ENCODE results near the gene SNUPN. TPM values are rescaled to one million over a fixed set of nuclear protein-coding genes. Genes with fewer than 3 reads are reported as not detected.
A peak's percentile ranks its signal among the peaks of the same experiment; 100 is the strongest.

The SNUPN gene
- total RNA-seq, 1 donor from 2014 or later = 16.1 TPM

DNA sequence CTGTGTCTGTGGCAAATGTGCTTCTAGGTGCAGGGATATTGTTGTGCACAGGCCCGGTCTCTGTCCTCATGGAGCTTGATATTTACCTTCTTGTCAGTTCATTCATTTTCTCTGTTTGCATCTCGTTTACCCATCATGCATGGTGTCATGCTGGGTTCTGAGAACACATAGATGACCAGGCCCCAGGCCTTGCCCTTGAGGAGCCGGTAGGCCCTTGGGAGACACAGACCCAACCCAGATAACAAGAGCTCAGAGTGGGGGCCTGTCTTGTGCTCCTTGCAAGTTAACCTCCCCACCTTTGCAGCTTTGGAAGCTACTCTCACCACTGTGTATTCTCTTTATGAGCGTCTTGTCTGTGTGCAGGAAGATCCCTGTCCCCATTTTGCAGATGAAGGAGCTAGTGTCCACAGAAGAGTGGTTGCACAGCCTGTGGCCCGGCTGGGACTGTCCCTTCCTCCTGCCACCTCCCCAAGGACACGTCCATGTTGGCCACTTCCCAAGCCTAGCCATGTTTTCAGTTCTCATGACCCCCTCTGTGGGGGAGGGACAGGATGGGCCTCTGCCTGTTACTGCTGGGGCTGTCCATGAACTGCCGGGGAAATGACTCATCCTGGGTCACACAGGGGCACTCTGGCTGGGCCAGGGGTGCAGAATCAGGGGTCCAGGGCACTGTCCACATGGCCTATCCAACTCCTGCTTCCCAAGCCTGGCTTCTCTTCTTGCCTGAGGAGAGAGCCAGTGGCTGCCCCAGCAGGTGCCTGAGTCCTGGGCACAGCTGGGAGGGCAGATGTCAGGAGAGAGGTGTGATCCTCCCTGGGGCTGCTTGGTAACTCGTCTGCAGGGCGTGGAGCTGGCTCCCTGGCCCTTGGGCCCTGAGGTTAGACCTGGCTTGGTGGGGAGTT lies 25.6 kb upstream of the SNUPN start:
- Histone ChIP-seq H3K36me3 (ENCODE audit: control insufficient read depth, insufficient read depth, low read length) (peaks cover 35% of the 10 kb centered on the region), H3K27me3 (ENCODE audit: control insufficient read depth, insufficient read depth, low read length) (no peaks in the 10 kb centered on the region), H3K4me3 (ENCODE audit: low read depth, low read length) (peak overlapping the region; percentile 90)
- DNase-seq (ENCODE audit: low read depth) (no peak), FAIRE-seq (no peak)
- TF ChIP-seq, protein P1, sequence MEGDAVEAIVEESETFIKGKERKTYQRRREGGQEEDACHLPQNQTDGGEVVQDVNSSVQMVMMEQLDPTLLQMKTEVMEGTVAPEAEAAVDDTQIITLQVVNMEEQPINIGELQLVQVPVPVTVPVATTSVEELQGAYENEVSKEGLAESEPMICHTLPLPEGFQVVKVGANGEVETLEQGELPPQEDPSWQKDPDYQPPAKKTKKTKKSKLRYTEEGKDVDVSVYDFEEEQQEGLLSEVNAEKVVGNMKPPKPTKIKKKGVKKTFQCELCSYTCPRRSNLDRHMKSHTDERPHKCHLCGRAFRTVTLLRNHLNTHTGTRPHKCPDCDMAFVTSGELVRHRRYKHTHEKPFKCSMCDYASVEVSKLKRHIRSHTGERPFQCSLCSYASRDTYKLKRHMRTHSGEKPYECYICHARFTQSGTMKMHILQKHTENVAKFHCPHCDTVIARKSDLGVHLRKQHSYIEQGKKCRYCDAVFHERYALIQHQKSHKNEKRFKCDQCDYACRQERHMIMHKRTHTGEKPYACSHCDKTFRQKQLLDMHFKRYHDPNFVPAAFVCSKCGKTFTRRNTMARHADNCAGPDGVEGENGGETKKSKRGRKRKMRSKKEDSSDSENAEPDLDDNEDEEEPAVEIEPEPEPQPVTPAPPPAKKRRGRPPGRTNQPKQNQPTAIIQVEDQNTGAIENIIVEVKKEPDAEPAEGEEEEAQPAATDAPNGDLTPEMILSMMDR (IDR thresholded peaks at IDR 0.05; ENCODE audit: insufficient read depth, low read length, severe bottlenecking) = no peak

DNA sequence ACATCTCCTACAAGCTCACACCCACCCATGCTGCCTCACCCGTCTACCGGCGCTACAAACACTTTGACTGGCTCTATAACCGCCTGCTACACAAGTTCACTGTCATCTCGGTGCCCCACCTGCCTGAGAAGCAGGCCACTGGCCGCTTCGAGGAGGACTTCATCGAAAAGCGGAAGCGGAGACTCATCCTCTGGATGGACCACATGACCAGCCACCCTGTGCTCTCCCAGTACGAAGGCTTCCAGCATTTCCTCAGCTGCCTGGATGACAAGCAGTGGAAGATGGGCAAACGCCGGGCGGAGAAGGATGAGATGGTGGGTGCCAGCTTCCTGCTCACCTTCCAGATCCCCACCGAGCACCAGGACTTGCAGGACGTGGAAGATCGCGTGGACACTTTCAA lies 24.3 kb upstream of the SNUPN start:
- FAIRE-seq (no peak), DNase-seq (ENCODE audit: low read depth) (no peak)
- Histone ChIP-seq H3K36me3 (ENCODE audit: control insufficient read depth, insufficient read depth, low read length) (peaks cover 30% of the 10 kb centered on the region), H3K27me3 (ENCODE audit: control insufficient read depth, insufficient read depth, low read length) (no peaks in the 10 kb centered on the region), H3K4me3 (ENCODE audit: low read depth, low read length) (peak overlapping the region; percentile 90)
- TF ChIP-seq, protein P1 (IDR thresholded peaks at IDR 0.05; ENCODE audit: insufficient read depth, low read length, severe bottlenecking) = no peak

DNA sequence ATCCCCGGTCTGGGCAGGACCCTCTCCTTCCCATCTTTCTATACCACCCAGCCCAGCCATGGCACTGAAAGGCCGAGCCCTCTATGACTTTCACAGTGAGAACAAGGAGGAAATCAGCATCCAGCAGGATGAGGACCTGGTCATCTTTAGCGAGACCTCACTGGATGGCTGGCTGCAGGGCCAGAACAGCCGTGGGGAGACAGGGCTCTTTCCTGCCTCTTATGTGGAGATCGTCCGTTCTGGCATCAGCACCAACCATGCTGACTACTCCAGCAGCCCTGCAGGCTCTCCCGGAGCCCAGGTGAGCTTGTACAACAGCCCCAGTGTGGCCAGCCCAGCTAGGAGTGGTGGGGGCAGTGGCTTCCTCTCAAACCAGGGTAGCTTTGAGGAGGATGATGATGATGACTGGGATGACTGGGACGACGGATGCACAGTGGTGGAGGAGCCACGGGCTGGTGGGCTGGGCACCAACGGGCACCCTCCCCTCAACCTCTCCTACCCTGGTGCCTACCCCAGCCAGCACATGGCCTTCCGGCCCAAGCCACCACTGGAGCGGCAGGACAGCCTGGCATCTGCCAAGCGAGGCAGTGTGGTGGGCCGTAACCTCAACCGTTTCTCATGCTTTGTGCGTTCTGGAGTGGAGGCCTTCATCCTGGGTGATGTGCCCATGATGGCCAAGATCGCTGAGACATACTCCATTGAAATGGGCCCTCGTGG lies 23.7 kb upstream of the SNUPN start:
- DNase-seq (ENCODE audit: low read depth) (no peak), FAIRE-seq (no peak)
- H3K27me3 ChIP-seq (ENCODE audit: control insufficient read depth, insufficient read depth, low read length) = no peaks in the 10 kb centered on the region
- TF ChIP-seq, protein P1 (IDR thresholded peaks at IDR 0.05; ENCODE audit: insufficient read depth, low read length, severe bottlenecking) = no peak
- peak overlapping the region; percentile 90 for H3K4me3 ChIP-seq (ENCODE audit: low read depth, low read length)
- peaks cover 25% of the 10 kb centered on the region for H3K36me3 ChIP-seq (ENCODE audit: control insufficient read depth, insufficient read depth, low read length)

DNA sequence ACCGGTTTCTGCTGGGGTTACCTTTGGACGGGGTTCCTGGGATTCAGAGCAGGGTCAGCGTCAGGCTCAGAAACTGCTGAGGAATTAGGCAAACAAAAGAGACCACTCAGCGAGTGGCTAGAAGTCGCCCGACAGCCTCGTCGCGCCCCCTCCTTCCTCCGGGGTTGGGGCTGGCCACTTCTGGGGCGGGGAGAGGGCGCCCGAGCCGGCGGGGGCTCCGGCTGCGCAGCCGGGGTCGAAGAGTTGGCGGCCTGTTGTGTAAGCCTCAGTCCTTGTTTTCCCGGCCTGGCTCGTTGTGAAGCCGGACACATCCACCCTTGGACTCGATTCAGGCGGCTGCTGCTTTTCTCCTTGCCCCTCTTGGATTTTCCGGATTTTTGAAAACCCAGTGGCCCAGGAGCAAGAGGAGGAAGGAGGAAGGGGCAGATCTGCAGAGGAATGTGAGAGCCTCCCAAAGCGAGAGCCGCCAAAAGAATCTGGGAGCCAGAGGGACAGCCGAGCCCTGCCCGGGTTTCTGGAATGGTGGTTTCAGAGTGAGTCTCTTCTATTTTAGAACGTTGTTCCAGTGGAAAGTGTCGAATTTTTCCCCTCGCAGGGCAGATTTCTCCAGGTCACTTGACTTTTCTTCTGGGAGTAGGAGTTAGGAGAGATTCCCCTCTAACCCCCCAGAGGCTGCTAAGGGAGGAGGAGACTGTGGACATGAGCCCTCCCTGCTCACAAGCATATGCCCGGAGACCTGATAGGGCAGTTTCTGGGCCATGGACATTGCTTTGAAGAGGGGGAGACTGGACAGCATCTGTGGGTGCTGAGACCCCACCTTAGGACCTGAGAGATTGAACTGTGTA lies 22.9 kb upstream of the SNUPN start:
- no peak for FAIRE-seq
- no peaks in the 10 kb centered on the region for H3K27me3 ChIP-seq (ENCODE audit: control insufficient read depth, insufficient read depth, low read length)
- H3K4me3 ChIP-seq (ENCODE audit: low read depth, low read length) = peak overlapping the region; percentile 90
- TF ChIP-seq, protein P1 (IDR thresholded peaks at IDR 0.05; ENCODE audit: insufficient read depth, low read length, severe bottlenecking) = no peak
- H3K36me3 ChIP-seq (ENCODE audit: control insufficient read depth, insufficient read depth, low read length) = peaks cover 21% of the 10 kb centered on the region
- DNase-seq (ENCODE audit: low read depth) = no peak

DNA sequence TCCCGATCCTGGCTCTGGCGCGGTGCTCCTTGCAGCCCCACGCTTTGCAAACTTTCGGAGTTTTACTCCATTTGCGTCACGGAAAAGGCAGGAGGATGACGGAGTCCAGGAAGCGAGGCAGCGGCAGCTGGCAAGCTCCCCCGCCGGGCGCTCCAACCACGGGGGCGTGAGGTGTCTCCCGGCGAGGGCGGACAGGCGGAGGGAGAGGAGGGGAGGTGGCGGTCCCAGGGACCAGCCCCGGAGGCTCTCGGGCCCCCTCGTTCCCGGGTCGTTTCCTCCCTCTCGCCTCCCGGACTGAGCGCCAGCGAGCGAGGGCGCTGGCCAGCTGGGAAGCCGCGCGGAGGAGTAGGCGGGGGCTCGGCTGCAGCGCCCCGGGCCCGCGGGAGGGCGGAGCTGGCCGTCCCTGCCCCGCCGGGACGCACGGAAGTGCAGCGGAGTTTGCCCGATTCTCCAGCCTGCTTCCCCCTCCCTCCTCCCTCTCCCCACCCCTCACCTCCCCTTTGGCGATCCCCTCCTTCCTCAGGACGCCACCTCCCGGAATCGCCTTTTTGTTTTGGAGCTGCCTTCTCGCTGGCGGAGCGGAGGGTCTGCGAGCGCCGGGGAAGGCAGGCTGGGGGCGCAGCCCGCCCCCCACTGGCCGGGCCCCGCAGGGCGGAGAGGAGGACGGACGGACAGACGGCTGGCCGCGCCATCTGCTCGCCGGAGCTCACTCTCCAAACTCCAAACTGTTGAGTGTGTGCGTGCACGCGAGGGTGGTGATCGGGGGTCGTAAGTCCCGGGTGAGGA lies 22.0 kb upstream of the SNUPN start, which contains the start of gene SNX33:
Gene SNX33, plus strand, starts transcription at position 543 of the 786 bp plus-strand sequence. CDS start 1,191 bp downstream, outside the sequence.
- H3K36me3 ChIP-seq (ENCODE audit: control insufficient read depth, insufficient read depth, low read length) = peaks cover 16% of the 10 kb centered on the region
- peak within 1 kb of the TSS; percentile 90 for H3K4me3 ChIP-seq (ENCODE audit: low read depth, low read length)
- FAIRE-seq (no peak), DNase-seq (ENCODE audit: low read depth) (peak; percentile 72)
- H3K27me3 ChIP-seq (ENCODE audit: control insufficient read depth, insufficient read depth, low read length) = no peaks in the 10 kb centered on the region
- TF ChIP-seq, protein P1 (IDR thresholded peaks at IDR 0.05; ENCODE audit: insufficient read depth, low read length, severe bottlenecking) = peak; percentile 64
